Hepatocyte (in vitro differentiated cells): ENCODE data around the gene NCAM1. TPM values are rescaled to one million over a fixed set of nuclear protein-coding genes. Genes with fewer than 3 reads are reported as not detected.
A peak's percentile ranks its signal among the peaks of the same experiment; 100 is the strongest.

ENCODE experiments used
- DNase-seq: peaks from one replicate; pipeline ENCODE4 v3.0.0-alpha.2; 2016; ENCODE audit warnings: low spot score
- H2AFZ ChIP-seq: fragments of 200-600 bp; sonication (generic); 2 replicates; pipeline ENCODE4 v1.6.0; 2016; ENCODE audit warnings: antibody characterized with exemption, mild to moderate bottlenecking
- H3K27ac ChIP-seq: fragments of 200-600 bp; sonication (generic); 2 replicates; pipeline ENCODE4 v1.5.1; 2016; ENCODE audit warnings: mild to moderate bottlenecking
- H3K27me3 ChIP-seq: fragments of 200-600 bp; sonication (generic); 2 replicates; pipeline ENCODE4 v1.6.1; 2016
- H3K36me3 ChIP-seq: fragments of 200-600 bp; sonication (generic); replicated peaks from 2 replicates; pipeline ENCODE4 v1.5.1; 2016; ENCODE audit warnings: low read depth; ENCODE audit not compliant: insufficient read depth
- H3K4me1 ChIP-seq: fragments of 200-600 bp; sonication (generic); 2 replicates; pipeline ENCODE4 v1.5.1; 2016; ENCODE audit warnings: mild to moderate bottlenecking, moderate library complexity; ENCODE audit not compliant: insufficient read depth
- H3K4me2 ChIP-seq: fragments of 200-600 bp; sonication (generic); 2 replicates; pipeline ENCODE4 v1.6.0; 2016
- H3K4me3 ChIP-seq: fragments of 200-600 bp; sonication (generic); 2 replicates; pipeline ENCODE4 v1.5.1; 2016; ENCODE audit warnings: mild to moderate bottlenecking
- H3K79me2 ChIP-seq: fragments of 200-600 bp; sonication (generic); 2 replicates; pipeline ENCODE4 v1.6.0; 2017; ENCODE audit warnings: mild to moderate bottlenecking
- H3K9me2 ChIP-seq: fragments of 200-600 bp; sonication (generic); replicated peaks from 2 replicates; pipeline ENCODE4 v1.6.0; 2017; ENCODE audit warnings: mild to moderate bottlenecking; ENCODE audit not compliant: insufficient read depth
- H3K9me3 ChIP-seq: fragments of 200-600 bp; sonication (generic); 2 replicates; pipeline ENCODE4 v1.5.1; 2016; ENCODE audit warnings: low read depth, mild to moderate bottlenecking
- H4K20me1 ChIP-seq: fragments of 200-600 bp; sonication (generic); 2 replicates; pipeline ENCODE4 v1.6.0; 2016; ENCODE audit warnings: mild to moderate bottlenecking; ENCODE audit not compliant: insufficient read depth, poor library complexity, severe bottlenecking
- CTCF ChIP-seq: fragments of 200-600 bp; sonication (generic); IDR thresholded peaks from 2 replicates; pipeline ENCODE4 v1.5.1; 2016; ENCODE audit warnings: antibody characterized with exemption, mild to moderate bottlenecking; ENCODE audit not compliant: poor library complexity
- EZH2 ChIP-seq: fragments of 200-600 bp; sonication (generic); IDR thresholded peaks from 2 replicates; pipeline ENCODE4 v1.6.1; 2016; ENCODE audit warnings: antibody characterized with exemption, mild to moderate bottlenecking, borderline replicate concordance
- EZH2phosphoT487 ChIP-seq: fragments of 200-600 bp; sonication (generic); IDR thresholded peaks from one replicate; pipeline ENCODE4 v1.6.1; 2018; ENCODE audit warnings: antibody characterized with exemption, mild to moderate bottlenecking, low read depth, moderate library complexity; ENCODE audit not compliant: unreplicated experiment, severe bottlenecking
- WGBS: methylation state at CpG from one replicate; pipeline ENCODE4 v1.1.6; 2016; ENCODE audit warnings: low lambda C conversion rate; ENCODE audit errors: missing lambda C conversion rate; 5-methylcytosine and 5-hydroxymethylcytosine counted together
- polyA plus RNA-seq: library from polyadenylated mRNA; unstranded; fragments of >200 nt; fragmentation: Nextera tagmentation; extraction: Ambion mirVana; gene quantifications from 2 replicates; pipeline ENCODE4 v1.2.1, GENCODE V29; 2016
- total RNA-seq: library from RNA; depleted of rRNA; stranded (reverse); fragments of >200 nt; gene quantifications from 2 replicates; pipeline ENCODE4 v1.2.3, GENCODE V29; 2014

The NCAM1 gene
- total and polyA plus RNA-seq, 2 experiments from 2014 or later = 12.4 to 27.2 TPM

DNA sequence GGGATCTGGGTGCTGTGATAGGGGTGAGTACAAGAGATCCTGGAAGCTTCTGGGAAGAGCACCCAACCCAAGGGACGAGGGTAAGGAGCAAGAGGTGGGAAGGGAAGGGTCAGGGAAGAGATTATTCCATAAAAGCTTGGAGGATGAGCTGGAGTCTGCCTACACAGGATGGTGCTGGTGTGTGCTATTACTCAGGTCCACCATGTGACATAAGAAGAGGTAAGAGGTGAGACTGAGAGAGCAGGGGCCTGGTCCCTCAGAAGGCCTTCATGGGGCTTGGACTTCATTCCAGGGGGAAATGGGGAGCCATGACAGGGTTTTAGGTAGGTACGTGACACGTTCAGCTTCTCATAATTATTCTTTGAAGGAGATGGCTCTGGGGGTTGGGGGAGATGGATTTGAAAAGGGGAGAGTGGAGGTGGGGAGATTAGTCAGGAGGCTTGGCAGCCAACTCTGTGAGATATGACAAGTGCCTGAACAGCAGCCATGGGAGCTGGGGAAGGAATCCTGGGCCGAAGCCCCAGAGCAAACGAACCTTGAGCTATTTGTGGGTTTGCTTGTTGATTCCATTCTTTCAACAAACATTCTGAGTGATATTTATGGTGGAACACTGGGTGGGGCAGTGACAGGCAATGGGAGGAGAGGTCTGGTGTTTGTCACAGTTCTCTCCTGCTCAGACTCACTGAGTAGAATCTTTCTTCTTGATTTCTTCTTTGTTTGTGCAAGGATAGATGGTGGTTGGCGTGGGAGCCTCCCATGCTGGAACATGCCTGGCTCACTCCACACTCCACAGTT, 11.2 kb upstream of the NCAM1 start:
- TF ChIP-seq EZH2 = no peak
- TF ChIP-seq CTCF = no peak
- TF ChIP-seq EZH2phosphoT487 = no peak
- no peaks in the 10 kb centered on the region for H3K27me3 ChIP-seq
- no peak for DNase-seq
- 66% methylated on average over 6 of the region's 6 CpGs for WGBS
- H3K9me3 ChIP-seq = no peaks in the 10 kb centered on the region
- H3K4me3 ChIP-seq = no peak overlapping the region
- H3K9me2 ChIP-seq = no peaks in the 10 kb centered on the region
- H4K20me1 ChIP-seq = no peaks in the 10 kb centered on the region
- H3K4me2 ChIP-seq = no peak overlapping the region
- no peaks in the 10 kb centered on the region for H3K4me1 ChIP-seq
- no peak overlapping the region for H3K27ac ChIP-seq
- H2AFZ ChIP-seq = no peak overlapping the region
- H3K36me3 ChIP-seq = no peaks in the 10 kb centered on the region
- no peaks in the 10 kb centered on the region for H3K79me2 ChIP-seq

- no peak overlapping the region for H3K4me2 ChIP-seq
- H3K4me1 ChIP-seq = no peaks in the 10 kb centered on the region
- no peaks in the 10 kb centered on the region for H4K20me1 ChIP-seq
- no peak overlapping the region for H3K27ac ChIP-seq
- H3K4me3 ChIP-seq = no peak overlapping the region
- peaks cover 52% of the 10 kb centered on the region for H3K27me3 ChIP-seq
- DNase-seq = no peak
- no peaks in the 10 kb centered on the region for H3K9me3 ChIP-seq
- no peak for TF ChIP-seq EZH2phosphoT487
- no peak for TF ChIP-seq EZH2
- peak; percentile 15 for TF ChIP-seq CTCF
- no peaks in the 10 kb centered on the region for H3K9me2 ChIP-seq
- no peaks in the 10 kb centered on the region for H3K79me2 ChIP-seq
- H2AFZ ChIP-seq = no peak overlapping the region
- WGBS = 11% methylated on average over 4 of the region's 4 CpGs
- H3K36me3 ChIP-seq = no peaks in the 10 kb centered on the region
These were observed 2.5 kb upstream of the NCAM1 start for GRCh38 chr11:112958670-112959069.

GRCh38 chr11:112961751-112962578, 745 bp downstream of the NCAM1 start:
- Histone ChIP-seq H3K36me3 (no peaks in the 10 kb centered on the region), H3K27ac (peak overlapping the region; percentile 31), H3K4me1 (no peaks in the 10 kb centered on the region), H3K9me2 (no peaks in the 10 kb centered on the region), H3K4me2 (peak overlapping the region; percentile 76), H3K79me2 (peaks cover 8% of the 10 kb centered on the region), H3K27me3 (peaks cover 65% of the 10 kb centered on the region), H3K9me3 (no peaks in the 10 kb centered on the region), H2AFZ (peak overlapping the region; percentile 67), H3K4me3 (peak overlapping the region; percentile 39), H4K20me1 (no peaks in the 10 kb centered on the region)
- DNase-seq = peak; percentile 28
- under 1% methylated on average over 66 of the region's 82 CpGs for WGBS
- peak; percentile 55 for TF ChIP-seq EZH2
- peak; percentile 31 for TF ChIP-seq EZH2phosphoT487
- no peak for TF ChIP-seq CTCF
